ENCODE data around the gene SPG7. TPM values are rescaled to one million over a fixed set of nuclear protein-coding genes. Genes with fewer than 3 reads are reported as not detected.

The SPG7 gene
- polyA plus RNA-seq, 2 of the 4 experiments (the other 2 are of a cell fraction): 53.2 to 73.2 TPM

DNA sequence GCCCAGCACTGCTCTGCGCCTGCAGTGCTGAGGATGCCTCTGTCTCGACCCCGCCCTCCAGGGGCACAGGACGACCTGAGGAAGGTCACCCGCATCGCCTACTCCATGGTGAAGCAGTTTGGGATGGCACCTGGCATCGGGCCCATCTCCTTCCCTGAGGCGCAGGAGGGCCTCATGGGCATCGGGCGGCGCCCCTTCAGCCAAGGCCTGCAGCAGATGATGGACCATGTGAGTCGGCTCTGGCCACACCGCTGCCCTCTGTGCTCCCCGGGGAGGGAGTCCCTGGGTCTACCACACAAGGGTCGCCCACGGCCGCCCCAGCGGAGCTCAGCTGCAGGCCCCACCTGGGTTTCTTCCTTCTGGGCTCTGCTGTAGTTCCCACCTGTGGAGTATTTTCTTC is 45.5 kb downstream of the SPG7 start:
- H3K4me1 ChIP-seq: peaks cover 8% of the 10 kb centered on the region
- no peak for DNase-seq (ENCODE audit: low read depth in 1 of 2, low spot score in 1 of 2)
- FAIRE-seq: no peak
- TF ChIP-seq MAFK (IDR thresholded peaks at IDR 0.05; ENCODE audit: partially characterized antibody) (no peak), FOXS1 (CRISPR knock-in tag; IDR thresholded peaks at IDR 0.05) (no peak), ZC3H11A (IDR thresholded peaks at IDR 0.05) (no peak), ZFP36 (IDR thresholded peaks at IDR 0.05; ENCODE audit: borderline replicate concordance, partially characterized antibody) (no peak), CBX8 (IDR thresholded peaks at IDR 0.05) (no peak), ESRRA (IDR thresholded peaks at IDR 0.05; ENCODE audit: borderline replicate concordance, low read length) (no peak), RAD21 (conservative IDR thresholded peaks at IDR 0.05 in 1 of 2, IDR thresholded peaks at IDR 0.05 in 1 of 2) (no peak), PHF8 (IDR thresholded peaks at IDR 0.05; ENCODE audit: borderline replicate concordance, low read depth) (no peak), HEYL (CRISPR knock-in tag; IDR thresholded peaks at IDR 0.05) (no peak), EHF (CRISPR knock-in tag; IDR thresholded peaks at IDR 0.05) (no peak), MAZ (IDR thresholded peaks at IDR 0.05; ENCODE audit: borderline replicate concordance, low read depth, low read length) (no peak), FOSB (CRISPR knock-in tag; IDR thresholded peaks at IDR 0.05) (no peak), NPAS2 (CRISPR knock-in tag; IDR thresholded peaks at IDR 0.05; ENCODE audit: borderline replicate concordance) (no peak), CHD4 (IDR thresholded peaks at IDR 0.05; ENCODE audit: borderline replicate concordance) (no peak), KDM1A (IDR thresholded peaks at IDR 0.05; ENCODE audit: low read depth) (no peak)
- TF ChIP-seq, protein P1, sequence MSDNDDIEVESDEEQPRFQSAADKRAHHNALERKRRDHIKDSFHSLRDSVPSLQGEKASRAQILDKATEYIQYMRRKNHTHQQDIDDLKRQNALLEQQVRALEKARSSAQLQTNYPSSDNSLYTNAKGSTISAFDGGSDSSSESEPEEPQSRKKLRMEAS (IDR thresholded peaks at IDR 0.05): no peak
- TF ChIP-seq, protein P2, sequence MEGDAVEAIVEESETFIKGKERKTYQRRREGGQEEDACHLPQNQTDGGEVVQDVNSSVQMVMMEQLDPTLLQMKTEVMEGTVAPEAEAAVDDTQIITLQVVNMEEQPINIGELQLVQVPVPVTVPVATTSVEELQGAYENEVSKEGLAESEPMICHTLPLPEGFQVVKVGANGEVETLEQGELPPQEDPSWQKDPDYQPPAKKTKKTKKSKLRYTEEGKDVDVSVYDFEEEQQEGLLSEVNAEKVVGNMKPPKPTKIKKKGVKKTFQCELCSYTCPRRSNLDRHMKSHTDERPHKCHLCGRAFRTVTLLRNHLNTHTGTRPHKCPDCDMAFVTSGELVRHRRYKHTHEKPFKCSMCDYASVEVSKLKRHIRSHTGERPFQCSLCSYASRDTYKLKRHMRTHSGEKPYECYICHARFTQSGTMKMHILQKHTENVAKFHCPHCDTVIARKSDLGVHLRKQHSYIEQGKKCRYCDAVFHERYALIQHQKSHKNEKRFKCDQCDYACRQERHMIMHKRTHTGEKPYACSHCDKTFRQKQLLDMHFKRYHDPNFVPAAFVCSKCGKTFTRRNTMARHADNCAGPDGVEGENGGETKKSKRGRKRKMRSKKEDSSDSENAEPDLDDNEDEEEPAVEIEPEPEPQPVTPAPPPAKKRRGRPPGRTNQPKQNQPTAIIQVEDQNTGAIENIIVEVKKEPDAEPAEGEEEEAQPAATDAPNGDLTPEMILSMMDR (IDR thresholded peaks at IDR 0.05): no peak
- H3K4me2 ChIP-seq: no peak overlapping the region
- no peak overlapping the region for H3K27ac ChIP-seq
- H3K9me3 ChIP-seq: no peaks in the 10 kb centered on the region
- ChIA-PET POLR2A (no interaction called here), CTCF (interaction anchor here (0.9 to 1.2 kb wide), 2 partner anchors 37 to 387 kb away, joined by 3 read pairs; no protein-coding TSS in a partner anchor)
- H3K4me3 ChIP-seq: no peak overlapping the region
- no peak for ATAC-seq
- 92% methylated on average over 8 of the region's 18 CpGs for WGBS (ENCODE audit: missing lambda C conversion rate)

DNA sequence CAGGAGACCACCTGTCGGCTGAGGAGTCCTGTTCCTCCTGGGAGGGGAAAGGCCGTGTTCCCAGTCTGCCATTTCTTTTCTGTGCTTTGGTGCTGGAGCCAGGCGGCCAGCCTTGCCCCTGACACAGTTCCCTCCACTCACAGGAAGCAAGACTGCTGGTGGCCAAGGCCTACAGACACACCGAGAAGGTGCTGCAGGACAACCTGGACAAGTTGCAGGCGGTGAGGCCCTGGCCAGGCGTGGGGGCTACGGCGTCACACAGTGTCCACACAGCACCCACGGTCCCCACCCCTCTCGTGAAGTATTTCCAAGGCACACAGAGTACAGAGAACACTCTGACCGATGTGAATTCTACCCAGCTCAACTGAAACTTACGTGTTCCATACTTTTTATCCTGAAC is 46.1 kb downstream of the SPG7 start:
- WGBS (ENCODE audit: missing lambda C conversion rate): 94% methylated on average over 12 of the region's 12 CpGs
- ChIA-PET CTCF (no interaction called here), POLR2A (no interaction called here)
- TF ChIP-seq FOSL2 (IDR thresholded peaks at IDR 0.05) (no peak), FOSL2 (CRISPR knock-in tag; IDR thresholded peaks at IDR 0.05) (no peak), CBX8 (IDR thresholded peaks at IDR 0.05) (no peak), KDM1A (IDR thresholded peaks at IDR 0.05; ENCODE audit: low read depth) (no peak), CBX2 (IDR thresholded peaks at IDR 0.05; ENCODE audit: borderline replicate concordance, low read depth) (no peak), SMC3 (IDR thresholded peaks at IDR 0.05) (no peak), POLR2AphosphoS2 (conservative IDR thresholded peaks at IDR 0.05; ENCODE audit: low read length) (no peak), NR3C1 (IDR thresholded peaks at IDR 0.05) (no peak), EHMT2 (IDR thresholded peaks at IDR 0.05; ENCODE audit: low read depth) (no peak), RAD21 (conservative IDR thresholded peaks at IDR 0.05 in 1 of 2, IDR thresholded peaks at IDR 0.05 in 1 of 2) (no peak)
- Histone ChIP-seq H3K4me1 (peaks cover 14% of the 10 kb centered on the region), H3K27ac (no peak overlapping the region), H3K9me3 (no peaks in the 10 kb centered on the region), H3K4me3 (no peak overlapping the region), H3K4me2 (no peak overlapping the region)
- ATAC-seq (no peak), FAIRE-seq (no peak), DNase-seq (ENCODE audit: low read depth in 1 of 2, low spot score in 1 of 2) (no peak)

DNA sequence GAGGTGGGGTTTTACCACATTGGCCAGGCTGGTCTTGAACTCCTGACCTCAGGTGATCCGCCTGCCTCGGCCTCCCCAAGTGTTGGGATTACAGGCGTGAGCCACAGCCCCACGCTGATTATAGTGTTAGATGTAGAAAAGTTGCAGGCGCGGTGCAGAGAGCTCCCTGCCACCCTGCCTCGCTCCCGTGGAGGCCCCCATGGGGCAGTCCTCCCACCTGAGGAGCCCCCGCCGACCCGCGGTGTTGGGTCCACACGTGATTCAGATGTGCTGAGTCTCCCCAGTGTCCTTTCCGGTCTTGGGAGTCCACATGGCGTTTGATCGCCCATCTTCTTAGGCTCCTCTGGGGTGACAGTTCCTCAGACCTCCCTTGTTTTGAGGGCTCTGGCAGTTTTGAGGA is 47.1 kb downstream of the SPG7 start:
- TF ChIP-seq KDM1A (IDR thresholded peaks at IDR 0.05; ENCODE audit: low read depth): no peak
- WGBS (ENCODE audit: missing lambda C conversion rate): 95% methylated on average over 16 of the region's 16 CpGs
- ATAC-seq: no peak
- no peaks in the 10 kb centered on the region for H3K9me3 ChIP-seq
- FAIRE-seq: no peak
- DNase-seq (ENCODE audit: low read depth in 1 of 2, low spot score in 1 of 2): no peak
- H3K27ac ChIP-seq: no peak overlapping the region
- H3K4me3 ChIP-seq: no peak overlapping the region
- ChIA-PET CTCF (interaction anchor here (0.7 to 4.7 kb wide), 3 partner anchors 7 to 207 kb away, joined by 3 to 41 read pairs (median 3); no protein-coding TSS in a partner anchor), POLR2A (no interaction called here)
- H3K4me1 ChIP-seq: peaks cover 18% of the 10 kb centered on the region
- H3K4me2 ChIP-seq: no peak overlapping the region
